GM12874 (cell line): ENCODE results near the gene SNAPC4.
A peak's percentile ranks its signal among the peaks of the same experiment; 100 is the strongest.

ENCODE experiments used
- TF ChIP-seq, protein P1 (sequence below): IDR thresholded peaks from 2 replicates; pipeline ENCODE4 v1.5.1; 2011; ENCODE audit warnings: low read depth, mild to moderate bottlenecking, control low read depth, low read length, moderate library complexity; ENCODE audit not compliant: insufficient read depth

SNAPC4 gene

DNA sequence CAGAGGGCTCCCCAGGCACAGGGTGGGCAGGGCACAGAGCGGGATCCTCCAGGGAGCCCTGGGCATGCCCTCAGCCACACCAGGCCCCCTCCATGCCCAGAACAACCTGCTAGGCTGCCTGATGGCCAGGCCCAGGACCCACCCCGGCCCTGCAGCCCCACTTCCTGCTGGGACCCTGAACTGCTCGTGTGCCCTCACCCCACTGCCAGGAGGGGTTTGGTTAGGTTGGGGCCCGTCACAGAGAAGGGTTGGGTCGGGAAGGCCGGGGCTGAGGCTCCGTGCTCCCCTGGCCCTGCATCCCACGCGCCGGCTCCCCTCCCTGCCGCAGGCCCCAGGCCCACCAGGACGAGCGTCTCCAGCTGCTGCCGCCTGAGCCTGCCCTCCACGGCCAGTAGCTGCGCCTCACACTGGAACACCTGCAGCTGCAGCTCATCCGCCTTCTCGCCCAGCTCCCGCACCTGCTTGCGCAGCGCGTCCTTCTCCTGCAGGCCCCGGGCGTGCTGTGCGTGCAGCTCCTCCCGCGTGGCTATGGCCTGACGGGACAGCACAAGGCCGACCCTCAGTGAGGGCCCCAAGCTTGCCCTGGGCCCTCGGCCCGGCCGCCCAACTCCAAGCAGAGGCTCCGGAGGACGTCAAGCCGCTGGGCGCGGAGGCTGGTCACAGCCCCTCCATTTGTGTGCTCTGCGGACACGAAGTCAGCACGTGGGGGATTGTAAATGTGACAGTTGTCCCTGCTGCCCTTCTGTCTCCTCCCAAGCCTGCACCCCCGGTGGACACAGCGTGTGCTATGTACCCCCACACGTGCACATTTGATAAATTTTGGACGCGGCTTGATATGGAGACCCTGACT, 32.4 kb downstream of the SNAPC4 start:
- TF ChIP-seq, protein P1, sequence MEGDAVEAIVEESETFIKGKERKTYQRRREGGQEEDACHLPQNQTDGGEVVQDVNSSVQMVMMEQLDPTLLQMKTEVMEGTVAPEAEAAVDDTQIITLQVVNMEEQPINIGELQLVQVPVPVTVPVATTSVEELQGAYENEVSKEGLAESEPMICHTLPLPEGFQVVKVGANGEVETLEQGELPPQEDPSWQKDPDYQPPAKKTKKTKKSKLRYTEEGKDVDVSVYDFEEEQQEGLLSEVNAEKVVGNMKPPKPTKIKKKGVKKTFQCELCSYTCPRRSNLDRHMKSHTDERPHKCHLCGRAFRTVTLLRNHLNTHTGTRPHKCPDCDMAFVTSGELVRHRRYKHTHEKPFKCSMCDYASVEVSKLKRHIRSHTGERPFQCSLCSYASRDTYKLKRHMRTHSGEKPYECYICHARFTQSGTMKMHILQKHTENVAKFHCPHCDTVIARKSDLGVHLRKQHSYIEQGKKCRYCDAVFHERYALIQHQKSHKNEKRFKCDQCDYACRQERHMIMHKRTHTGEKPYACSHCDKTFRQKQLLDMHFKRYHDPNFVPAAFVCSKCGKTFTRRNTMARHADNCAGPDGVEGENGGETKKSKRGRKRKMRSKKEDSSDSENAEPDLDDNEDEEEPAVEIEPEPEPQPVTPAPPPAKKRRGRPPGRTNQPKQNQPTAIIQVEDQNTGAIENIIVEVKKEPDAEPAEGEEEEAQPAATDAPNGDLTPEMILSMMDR, result no peak

DNA sequence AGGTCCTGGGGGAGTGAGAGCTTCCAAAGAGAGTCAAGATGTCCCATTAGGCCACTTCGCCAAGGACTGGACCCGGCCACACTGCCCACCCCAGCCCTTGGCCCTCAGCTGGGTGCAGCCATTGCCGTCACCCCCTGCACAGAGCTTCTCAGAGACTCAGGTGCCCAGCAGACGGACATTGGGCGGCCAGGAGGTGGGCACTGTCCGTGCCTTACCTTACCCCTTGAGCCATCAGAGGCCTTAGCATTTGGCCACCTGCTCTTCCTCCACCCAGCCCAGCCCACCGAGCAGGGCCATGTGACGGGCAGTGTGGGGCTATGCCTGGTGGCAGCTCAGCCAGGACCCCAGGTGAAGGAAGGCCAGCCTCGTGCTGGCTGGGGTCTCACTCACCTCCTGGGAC, 33.1 kb downstream of the SNAPC4 start:
- TF ChIP-seq, protein P1, result no peak

DNA sequence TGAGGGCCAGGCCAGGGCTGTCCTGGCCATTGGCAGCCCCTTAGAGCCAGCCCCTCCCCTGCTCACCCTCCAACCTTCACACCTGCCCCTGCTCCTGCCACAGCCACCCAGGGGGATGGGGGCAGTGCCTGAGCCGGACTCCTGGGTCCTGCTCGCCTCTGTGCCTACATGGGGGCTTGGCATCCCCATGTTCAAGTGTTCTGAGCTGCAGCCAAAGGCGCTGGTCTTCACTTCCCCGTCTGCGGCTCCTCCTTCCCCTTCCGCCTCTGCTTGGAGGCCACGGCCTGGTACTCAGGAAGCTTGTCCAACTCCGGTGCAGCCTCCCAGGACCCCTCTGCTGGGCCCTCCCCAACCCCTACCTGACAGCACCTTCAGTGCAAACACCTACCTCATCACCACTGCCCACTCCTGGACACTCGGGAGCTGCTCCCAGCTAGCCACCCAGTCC, 34.2 kb downstream of the SNAPC4 start:
- TF ChIP-seq, protein P1, result no peak

DNA sequence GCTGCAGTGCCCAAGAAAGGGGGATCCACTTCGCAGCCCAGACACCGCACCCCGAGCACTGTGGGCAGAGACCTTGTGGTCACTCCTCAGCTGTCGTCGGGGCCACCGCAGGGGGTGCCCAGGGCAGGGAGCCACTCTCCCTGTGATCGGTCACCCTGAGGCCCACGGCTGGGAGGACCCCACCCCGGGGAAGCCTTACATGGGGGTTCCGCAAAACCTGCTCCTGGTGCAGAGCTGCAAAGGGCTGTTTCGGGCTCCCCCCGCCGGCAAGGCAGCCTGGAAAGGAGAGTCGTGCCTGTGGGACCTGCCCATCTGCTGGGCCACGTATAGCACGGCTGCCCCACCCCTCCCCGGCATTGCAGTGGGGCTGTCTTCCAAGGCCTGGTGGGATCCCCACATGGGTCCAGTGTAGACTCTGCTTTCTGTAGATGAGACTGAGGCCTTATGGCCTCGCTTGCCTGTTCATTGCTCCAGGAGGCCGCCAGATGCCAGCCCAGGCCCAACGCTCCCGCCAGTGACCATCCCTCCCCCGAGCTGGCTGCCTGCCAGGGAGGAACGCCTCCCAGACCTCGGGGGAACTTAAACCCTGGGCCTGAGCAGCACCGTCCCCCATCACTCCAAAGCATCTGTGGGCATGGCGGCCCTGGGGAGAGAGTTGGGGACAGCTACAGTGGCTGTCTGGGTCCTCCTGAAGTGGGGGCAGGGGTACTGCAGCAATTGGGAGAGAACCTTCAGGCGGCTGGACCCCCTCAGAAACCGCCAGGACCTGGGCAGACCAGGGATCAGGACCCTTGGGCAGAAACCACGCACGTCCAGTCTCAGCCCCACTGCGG, 34.8 kb downstream of the SNAPC4 start:
- TF ChIP-seq, protein P1, result no peak

DNA sequence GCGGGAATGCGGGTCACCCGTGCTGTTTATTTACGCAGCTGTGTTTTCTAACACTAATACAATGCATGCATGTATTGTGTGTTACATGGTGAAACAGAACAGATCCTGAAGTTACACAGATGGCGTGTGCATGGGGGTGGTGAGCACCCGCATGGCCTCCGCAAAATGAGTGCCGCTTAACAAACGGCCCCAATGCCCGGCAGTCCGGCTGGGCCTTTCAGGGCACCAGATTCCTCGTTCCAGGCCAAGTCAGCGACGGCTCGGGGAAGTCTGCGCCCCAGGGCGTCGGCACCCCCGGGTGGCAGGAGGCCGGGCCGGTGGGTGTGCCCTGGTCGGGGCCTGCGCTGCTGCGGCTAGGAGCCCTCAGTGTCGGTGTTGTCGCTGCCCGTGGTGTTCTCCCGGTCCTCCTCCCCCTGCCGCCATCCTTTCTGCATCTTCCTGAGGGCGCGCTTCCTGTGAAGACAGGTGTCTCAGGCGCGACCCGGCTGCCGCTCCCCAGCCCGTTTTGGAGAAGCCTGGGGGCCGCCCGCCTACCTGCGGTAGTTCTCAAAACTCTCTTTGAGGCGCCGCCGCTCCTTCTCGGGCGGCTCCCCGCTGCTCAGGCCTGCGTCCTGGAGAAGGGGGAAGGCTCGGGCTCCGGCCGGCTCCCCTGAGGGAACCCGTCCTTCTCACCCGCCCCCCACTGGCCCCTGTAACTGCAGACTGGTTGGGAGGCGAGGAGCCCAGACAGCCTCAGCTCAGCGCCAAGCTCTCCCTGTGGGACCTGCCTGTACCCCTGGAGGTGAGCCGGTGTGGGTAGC, 35.8 kb downstream of the SNAPC4 start:
- TF ChIP-seq, protein P1, result no peak

DNA sequence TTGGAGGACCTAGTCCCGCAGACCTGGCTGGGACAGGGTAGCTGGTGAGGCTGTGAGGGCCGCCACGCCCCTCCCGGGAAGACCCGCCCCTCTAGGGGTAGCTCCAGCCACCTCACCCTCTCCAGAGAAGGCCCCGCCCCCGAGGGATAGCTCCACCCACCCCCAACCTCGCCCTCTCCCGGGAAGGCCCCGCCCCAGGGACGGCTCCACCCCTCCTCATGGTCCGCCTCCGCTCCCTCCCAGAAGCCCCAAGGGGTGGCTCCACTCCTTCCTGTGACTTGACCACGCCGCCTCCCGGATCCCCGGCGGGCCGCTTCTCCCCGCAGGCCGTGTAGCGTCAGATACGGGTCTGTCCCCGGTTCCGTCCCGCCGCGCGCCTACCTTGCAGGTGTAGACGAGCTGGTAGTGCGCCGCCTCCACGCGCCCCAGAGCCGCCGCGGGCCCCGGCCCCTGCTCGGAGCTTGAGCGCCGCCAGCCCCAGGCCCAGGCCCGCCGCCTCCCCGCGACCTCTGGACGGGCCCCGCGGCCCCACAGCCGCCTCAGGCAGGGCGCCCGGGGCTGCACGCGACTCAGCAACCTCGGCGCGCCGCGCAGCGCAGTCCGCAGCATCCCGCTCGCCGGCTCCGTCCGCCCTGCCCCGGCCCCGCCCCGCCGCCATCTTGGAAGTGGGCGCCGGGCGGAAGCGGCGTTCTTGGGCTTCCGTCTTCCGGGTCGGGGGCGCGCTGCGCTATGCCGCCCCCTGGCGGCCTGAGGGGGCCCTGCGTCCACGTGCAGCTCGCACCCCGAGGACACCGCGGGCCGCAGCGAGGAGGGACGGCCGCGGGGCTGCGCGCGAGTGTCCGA, 36.6 kb downstream of the SNAPC4 start, which contains the start of gene DNLZ:
Gene DNLZ, minus strand, starts transcription at position 639 of the 843 bp plus-strand sequence. Its CDS starts 30 bp downstream, at position 609.
- TF ChIP-seq, protein P1, result peak; percentile 97
